ENCODE data around the gene ZKSCAN8.
A peak's percentile ranks its signal among the peaks of the same experiment; 100 is the strongest.
"Not testable (repeated sequence)": the region's sequence is repeated elsewhere in the genome, so short reads cannot be mapped to it uniquely, and the experiment has no call there.

The ZKSCAN8 gene

GRCh38 chr6:28115799-28116198, 25.9 kb upstream of the ZKSCAN8 start:
- H3K4me3 ChIP-seq (ENCODE audit: low read depth, low read length), result no peak overlapping the region
- TF ChIP-seq CTCF (IDR thresholded peaks at IDR 0.05; ENCODE audit: control insufficient read depth, extremely low read depth, insufficient read depth), result no peak
- DNase-seq (ENCODE audit: low read depth), result no peak

DNA sequence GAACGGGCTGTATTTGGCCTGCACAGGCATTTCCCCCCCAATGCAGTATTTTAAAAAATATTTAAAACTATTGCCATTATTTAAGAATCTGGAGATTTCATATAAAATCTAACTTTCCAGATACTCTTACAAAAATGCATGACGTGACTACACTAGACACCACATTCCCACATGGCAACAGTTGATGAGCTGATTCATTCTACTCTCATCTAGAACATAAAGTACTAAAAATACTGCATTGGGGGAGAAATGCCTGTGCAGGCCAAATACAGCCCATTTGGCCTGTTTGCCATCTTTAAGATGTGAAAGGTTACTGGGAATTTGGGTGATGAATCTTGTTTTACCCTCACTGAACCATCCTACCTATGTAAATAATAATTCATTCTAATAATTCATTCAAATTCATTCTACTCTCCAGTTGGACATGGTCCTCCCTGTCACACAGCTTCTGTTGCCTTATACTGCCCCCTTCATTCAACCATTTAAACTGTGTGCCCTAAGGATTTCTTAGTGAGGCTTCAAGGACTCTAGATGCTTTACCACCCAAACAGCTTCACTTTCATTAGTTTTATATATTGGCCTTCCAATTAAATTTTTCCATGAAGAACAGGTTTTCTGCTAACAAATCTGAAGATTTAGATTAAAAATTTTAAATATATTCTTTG, 24.2 kb upstream of the ZKSCAN8 start:
- TF ChIP-seq CTCF (IDR thresholded peaks at IDR 0.05; ENCODE audit: control insufficient read depth, extremely low read depth, insufficient read depth), result no peak
- DNase-seq (ENCODE audit: low read depth), result no peak
- no peak overlapping the region for H3K4me3 ChIP-seq (ENCODE audit: low read depth, low read length)

- no peak overlapping the region for H3K4me3 ChIP-seq (ENCODE audit: low read depth, low read length)
- no peak for DNase-seq (ENCODE audit: low read depth)
- no peak for TF ChIP-seq CTCF (IDR thresholded peaks at IDR 0.05; ENCODE audit: control insufficient read depth, extremely low read depth, insufficient read depth)
Observed at GRCh38 chr6:28118217-28118616, 23.5 kb upstream of the ZKSCAN8 start.

GRCh38 chr6:28121876-28122275, 19.8 kb upstream of the ZKSCAN8 start:
- H3K4me3 ChIP-seq (ENCODE audit: low read depth, low read length), result no peak overlapping the region
- no peak for DNase-seq (ENCODE audit: low read depth)
- no peak for TF ChIP-seq CTCF (IDR thresholded peaks at IDR 0.05; ENCODE audit: control insufficient read depth, extremely low read depth, insufficient read depth)

- H3K4me3 ChIP-seq (ENCODE audit: low read depth, low read length); DNase-seq (ENCODE audit: low read depth): not testable (repeated sequence)
Observed at GRCh38 chr6:28122283-28122682, 19.4 kb upstream of the ZKSCAN8 start.

DNA sequence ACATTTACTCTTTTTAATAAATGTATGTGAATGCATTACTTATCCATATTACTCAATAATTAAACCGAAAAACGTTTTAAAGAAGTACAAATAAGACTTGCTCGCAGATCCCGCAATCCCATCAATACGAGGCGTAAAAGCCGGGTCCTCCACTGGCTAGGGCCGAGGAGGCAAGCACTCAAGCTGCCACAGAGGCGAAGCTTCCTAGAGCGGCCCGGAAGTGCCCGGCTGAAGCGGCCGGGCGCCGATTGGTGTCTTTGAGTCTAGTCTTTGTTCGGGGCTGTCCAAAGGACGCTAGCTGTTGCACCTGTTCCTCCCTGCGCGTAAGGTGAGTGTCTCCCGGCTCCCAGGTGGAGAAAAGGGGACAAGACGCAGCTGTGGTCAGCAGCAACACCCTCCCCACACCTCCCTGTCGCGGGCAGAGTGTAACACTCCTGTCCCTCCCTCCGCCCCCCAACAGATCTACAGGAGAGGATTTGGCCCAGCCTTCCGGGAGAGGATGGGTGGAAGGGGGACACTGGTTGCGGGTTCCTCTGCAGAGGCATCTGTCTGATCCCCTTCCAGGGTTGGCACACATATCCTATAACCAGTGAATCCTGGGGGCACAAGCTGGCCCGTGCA, 17.2 kb upstream of the ZKSCAN8 start, which contains the start of gene ZSCAN16:
Gene ZSCAN16, plus strand, starts transcription at position 260 of the 621 bp plus-strand sequence. CDS start 835 bp downstream, outside the sequence.
- TF ChIP-seq CTCF (IDR thresholded peaks at IDR 0.05; ENCODE audit: control insufficient read depth, extremely low read depth, insufficient read depth), result no peak
- DNase-seq (ENCODE audit: low read depth), result peak; percentile 70
- H3K4me3 ChIP-seq (ENCODE audit: low read depth, low read length), result peak within 1 kb of the TSS; percentile 84

DNA sequence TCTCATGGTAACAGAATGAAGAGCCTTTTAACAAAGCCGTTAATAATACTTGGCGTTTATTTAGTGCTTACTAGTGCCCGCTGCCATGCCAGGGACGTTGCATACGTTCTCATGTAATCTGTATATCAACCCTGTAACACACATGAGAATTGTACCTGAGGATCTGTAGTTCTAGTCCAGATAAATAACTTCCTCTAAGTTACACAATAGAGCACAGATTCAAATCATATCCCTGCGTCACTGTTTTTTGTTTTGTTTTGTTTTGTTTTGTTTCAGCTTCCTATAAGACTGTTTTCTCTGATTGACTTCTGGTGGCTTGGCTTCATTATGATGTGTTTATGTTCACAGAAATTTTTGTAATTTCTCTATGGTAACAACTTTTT, 16.7 kb upstream of the ZKSCAN8 start:
- H3K4me3 ChIP-seq (ENCODE audit: low read depth, low read length), result peak overlapping the region; percentile 84
- TF ChIP-seq CTCF (IDR thresholded peaks at IDR 0.05; ENCODE audit: control insufficient read depth, extremely low read depth, insufficient read depth), result no peak
- no peak for DNase-seq (ENCODE audit: low read depth)
